Urothelium cell line (cell line): ENCODE measurements around the gene PAIP1.
"Not testable (repeated sequence)": the region's sequence is repeated elsewhere in the genome, so short reads cannot be mapped to it uniquely, and the experiment has no call there.

Experiments
- DNase-seq: peaks from one replicate; pipeline ENCODE4 v3.0.0; 2011; ENCODE audit warnings: low spot score, mixed read lengths
- FAIRE-seq: peaks from 2 replicates; lab custom pipeline; 2011; peaks lifted over from hg19 to GRCh38; lab: Jason Lieb, UNC

PAIP1 gene

DNA sequence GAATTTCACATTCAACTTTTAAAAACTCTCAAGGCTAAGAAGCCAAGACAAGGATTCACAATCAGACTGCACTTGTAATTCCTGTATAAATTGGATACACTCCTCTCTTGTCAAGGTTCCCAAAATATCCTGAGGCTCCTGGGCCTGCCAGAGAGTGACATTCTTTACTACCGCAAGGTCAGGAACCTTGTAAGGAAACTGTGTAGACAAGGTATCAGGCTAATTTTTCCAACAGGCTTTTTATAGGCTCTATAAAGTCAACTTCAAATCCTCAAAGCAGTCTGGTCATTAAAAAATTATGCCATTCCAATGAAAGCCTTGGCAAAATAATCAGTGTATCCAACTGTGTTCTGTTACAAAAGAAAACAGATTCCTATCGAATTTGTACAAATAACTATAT is 15.5 kb upstream of the PAIP1 start:
- FAIRE-seq: no peak
- DNase-seq: no peak

DNA sequence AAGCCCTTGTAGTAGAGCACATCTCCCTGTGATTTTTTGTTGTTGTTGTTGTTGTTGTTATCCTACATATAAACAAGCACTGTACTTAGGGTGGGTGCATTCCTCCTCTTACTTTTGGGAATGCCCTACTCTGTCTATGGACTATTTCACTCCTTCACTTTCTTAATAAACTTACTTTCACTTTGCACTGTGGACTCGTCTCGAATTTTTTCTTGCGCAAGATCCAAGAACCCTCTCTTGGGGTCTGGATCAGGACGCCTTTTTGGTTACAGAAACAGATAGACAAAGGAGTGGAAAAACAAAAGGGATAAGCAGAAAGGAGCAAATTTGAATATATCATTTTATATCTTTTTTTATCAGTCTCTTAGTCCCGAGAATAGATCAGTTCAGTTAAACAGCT is 14.4 kb upstream of the PAIP1 start:
- no peak for FAIRE-seq
- DNase-seq: no peak

DNA sequence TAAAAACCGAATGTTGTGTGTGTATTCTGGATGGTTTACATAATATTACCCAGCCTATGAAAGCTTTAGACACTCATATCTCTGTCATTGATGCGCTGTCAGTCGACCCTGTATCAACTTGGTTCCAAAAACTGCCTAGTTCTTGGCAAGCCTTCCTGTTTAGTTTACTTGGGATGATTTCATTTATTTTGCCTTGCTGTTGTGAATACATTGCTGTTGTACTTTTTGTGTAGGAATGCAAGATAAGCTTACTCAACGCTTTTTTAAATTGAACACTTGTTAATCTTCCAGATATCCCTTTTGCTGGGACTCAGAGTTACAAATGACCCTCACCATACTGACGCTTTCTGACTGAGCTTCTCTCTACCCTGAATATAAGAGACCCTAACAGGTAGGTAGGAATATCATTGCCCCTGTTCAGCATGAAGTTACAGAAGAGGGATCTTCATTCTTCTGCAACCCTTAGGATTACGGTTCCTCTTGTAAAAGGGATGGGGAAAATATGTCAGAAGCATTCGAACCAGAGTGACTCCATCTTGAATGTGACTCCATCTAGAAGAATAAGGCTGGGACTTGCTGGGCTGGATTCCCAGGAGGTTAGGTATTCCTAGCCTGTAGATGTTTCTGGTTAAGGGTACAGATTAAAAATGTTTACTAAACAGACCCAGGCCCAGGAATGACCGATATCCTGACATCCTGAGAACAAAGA is 13.7 kb upstream of the PAIP1 start:
- DNase-seq (no peak), FAIRE-seq (no peak)

DNA sequence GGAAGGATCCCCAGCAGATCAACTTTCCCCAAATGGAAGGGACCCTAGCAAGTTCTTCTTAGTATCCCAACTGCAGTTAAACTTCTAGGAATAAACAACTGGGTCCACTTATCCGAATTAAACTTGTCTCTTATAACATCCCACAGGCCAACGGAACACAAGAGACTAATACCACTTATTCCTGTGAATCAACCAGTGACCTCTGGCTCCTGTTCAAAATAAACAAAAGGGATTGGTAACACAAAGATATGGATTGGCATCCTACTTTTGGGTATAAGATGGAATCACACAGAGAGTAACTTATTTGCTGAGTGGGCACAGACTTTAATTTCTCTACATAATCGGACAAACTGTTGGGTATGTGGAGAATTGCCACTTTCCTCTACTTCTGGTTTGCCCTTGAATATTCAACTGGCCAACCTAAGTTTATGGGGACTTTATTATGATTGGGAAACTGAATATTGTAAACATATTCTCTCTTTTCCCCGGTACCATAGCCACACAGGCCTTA is 12.4 kb upstream of the PAIP1 start:
- FAIRE-seq (no peak), DNase-seq (no peak)

DNA sequence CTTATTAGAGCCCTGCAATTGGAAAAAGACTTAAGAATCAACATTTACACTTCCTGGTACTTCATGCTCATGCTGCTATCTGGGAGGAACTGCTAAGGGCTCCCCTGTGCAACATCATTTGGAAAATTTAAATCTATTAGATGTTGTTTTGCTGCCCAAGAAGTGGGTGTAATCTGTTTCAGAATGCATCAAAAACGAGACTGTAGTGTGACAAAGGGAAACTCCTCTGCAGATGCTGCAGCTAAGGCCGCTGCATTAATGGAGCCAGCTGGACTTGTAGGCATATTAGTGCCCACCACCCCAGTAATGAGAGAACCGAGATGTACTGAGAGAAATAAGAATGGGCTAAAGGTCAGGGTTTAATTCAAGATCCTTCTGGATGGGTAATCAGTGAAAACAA is 11.1 kb upstream of the PAIP1 start:
- DNase-seq (no peak), FAIRE-seq (no peak)

DNA sequence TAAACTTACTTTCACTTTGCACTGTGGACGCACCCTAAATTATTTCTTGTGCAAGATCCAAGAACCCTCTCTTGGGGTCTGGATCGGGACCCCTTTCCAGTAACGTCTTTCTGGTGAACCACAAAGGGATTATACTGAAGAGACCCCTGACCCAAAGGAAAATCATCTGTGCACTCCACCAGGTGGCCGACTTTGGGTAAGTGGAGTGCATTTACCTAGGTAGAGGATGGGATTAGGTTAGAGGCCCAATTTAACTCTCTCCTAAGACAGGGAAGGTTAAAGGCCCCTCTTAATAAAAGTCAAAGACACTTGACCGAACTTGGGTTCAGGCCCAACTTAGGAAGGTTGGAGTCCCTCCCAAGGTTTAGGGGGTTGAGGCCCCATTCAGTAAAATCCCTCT is 8.2 kb upstream of the PAIP1 start:
- no peak for DNase-seq
- FAIRE-seq: no peak

DNA sequence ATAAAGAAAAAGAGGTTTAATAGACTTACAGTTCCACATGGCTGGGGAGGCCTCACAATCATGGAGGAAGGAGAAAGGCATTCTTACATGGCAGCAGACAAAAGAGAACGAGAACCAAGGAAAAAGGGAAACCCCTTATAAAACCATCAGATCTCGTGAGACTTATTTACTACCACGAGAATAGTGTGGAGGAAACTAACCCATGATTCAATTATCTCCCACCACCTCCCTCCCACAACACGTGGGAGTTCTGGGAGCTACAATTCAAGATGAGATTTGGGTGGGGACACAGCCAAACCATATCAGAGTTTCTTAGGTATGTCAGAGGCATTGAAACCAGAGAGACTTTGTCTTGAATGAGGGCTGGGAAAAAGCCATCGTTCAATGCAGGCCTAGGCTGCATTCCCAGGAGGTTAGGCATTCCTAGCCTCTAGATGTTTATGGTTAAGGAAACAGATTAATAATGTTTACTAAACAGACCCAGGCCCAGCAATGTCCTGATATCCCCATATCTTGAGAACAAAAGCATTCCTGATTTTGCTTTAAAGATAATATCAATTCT is 7.5 kb upstream of the PAIP1 start:
- DNase-seq (no peak), FAIRE-seq (no peak)

DNA sequence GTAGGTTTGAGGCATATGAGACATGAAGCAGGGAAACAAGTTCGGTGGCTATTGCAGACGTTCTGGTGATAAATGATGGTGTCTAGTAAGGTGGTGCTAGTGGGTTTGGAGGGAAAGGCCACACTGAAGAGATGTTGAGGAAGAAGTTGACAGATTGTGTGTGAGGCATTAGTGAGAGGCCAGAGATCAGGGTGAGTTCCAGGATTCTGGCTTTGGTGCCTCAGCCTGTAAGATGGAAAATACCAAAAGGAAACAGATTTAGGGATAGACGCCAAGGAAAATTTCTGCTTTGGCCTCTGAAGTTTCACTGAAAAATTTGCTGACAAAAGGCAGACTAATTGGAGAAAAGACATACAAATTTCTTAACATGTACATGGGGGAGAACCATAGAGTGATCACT is 6.4 kb upstream of the PAIP1 start:
- DNase-seq: no peak

DNA sequence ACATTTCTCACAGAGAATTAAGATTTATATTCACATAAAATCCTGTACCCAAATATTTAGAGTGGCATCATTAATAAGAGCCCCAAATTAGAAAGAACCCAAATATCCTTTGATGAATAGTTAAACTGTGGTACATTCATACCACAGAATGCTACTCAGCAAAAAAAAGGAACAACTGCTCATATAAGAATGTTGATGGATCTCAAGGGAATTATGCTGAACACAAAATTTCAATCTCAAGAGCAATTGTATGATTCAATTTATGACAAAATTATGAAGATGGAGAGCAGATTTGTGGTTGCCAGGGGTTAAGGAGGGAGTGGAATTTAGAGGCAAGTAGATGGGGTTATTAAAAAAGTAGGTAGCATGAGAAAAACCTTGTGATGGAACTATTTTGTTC is 4.5 kb upstream of the PAIP1 start:
- FAIRE-seq: no peak
- no peak for DNase-seq

More for the DNA sequence above, 6.4 kb upstream of the PAIP1 start:
- FAIRE-seq: no peak

DNA sequence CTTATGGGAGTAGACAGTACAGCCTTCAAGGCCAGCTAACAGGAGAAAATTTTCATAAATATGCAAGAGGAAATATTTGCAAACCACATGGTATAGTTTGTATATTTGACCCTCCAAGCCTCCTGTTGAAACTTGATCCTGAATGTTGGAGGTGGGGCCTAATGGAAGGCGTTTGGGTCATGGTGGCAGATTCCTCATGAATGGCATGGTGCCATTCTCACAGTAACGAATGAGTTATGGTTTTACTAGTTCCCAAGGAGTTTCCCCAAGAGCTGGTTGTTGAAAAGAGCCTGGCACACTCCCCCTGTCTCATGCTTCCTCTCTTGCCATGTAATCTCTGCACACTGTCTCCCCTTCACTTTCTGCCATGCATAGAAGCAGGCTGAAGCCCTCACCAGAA is 3.3 kb upstream of the PAIP1 start:
- FAIRE-seq (no peak), DNase-seq (no peak)

DNA sequence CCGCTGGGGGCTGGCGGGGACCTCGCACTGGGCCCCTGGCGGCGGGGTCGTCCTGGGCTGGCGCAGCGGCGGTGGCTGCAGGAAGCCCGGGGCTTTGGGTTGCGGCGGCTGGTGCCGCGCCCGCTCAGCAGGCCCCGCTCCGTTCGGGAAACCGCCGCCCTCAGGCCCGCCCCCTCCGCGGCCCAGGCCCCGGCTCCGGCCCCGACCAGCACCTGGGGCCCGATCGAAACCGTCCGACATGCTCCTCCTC is 345 bp downstream of the PAIP1 start:
- DNase-seq, FAIRE-seq: not testable (repeated sequence)

DNA sequence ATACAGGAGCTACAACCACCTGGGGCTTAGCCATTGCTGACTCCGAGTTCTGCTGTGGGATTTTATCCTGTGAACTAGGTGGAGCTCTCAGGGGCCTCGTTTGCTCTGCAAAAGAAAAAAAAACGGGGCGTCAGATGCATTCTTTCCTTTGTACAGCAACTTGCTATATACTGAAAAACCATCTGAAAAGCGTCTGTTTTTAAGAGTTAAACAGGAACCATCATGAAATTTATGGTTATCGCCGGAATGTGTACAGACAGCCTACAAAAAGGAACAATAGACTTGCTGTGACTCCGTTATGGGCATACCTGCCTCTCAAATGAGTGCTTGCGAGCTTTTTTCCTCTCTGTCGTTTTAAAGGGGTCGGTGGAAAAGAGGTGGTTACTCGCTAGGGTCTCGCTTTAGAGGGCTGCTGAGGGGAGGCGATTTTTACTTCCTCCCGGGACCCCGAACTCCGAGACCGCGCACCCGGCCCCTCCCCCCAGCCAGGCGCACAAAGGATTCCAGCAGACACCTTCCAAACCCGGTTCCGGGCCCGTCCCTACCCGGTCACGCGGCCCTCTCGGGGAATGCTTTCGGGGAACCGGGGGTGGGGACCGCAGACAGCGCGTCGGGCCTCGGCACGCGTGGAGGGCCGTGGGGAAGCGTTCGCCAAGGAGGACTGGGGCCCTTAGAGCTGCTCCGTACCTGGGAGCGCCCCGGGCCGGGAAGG is 826 bp downstream of the PAIP1 start:
- FAIRE-seq: no peak
- peak; percentile 70 for DNase-seq

DNA sequence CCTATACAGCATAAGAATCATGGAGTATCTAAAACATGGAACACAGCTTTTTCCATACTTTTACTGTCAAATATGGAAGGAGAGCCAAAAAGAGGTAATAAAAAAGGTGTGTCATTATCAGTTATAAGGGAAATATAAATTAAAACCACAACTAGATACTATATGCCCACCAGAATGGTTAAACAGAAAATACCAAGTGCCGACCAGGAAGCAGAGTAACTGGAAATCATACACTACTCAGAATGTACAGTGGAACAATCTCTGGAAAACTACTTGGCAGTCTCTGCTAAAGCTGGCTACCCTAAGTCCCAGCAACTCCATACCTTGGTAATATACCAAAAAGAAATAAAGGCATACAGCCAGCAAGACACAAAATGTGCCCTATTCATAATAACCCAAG is 2.4 kb downstream of the PAIP1 start:
- FAIRE-seq: no peak
- DNase-seq: no peak

DNA sequence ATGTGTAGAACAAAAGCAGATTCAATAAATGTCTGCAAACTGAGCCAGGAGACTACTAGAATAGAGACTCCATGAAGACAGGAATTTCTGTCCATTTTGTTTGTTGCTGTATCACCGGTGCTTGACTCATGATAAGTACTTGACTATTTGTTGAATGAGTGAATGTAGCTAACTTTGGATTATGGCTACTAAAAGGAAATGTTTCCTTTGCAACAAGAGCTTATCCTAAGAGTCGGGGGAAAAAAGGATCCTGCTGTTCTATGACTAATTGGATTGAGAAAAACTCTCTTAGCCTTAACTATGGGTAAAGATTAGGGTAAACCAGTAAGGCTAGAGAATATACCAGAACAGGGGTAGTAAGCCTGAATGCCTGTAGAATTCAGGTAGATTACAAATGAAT is 3.5 kb downstream of the PAIP1 start:
- DNase-seq (no peak), FAIRE-seq (no peak)

DNA sequence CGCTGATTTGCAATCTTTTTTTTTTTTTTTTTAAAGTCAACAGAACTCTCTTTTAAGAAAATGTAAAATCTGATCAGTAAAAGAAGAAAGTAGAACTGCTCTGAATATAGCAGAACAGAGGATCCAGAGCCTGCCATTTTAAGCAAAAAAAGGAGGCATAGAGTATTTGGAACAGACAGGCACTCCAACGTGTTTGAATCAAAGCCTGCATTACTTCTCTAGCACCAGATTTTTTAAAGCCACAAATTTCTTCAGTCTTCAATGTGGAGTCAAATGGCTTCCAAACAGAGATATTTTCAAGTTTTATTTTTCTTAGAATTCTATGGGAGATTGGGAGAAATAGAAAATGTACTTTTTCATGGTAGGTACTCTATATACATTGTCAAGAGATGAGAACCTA is 5.1 kb downstream of the PAIP1 start:
- no peak for FAIRE-seq
- no peak for DNase-seq

DNA sequence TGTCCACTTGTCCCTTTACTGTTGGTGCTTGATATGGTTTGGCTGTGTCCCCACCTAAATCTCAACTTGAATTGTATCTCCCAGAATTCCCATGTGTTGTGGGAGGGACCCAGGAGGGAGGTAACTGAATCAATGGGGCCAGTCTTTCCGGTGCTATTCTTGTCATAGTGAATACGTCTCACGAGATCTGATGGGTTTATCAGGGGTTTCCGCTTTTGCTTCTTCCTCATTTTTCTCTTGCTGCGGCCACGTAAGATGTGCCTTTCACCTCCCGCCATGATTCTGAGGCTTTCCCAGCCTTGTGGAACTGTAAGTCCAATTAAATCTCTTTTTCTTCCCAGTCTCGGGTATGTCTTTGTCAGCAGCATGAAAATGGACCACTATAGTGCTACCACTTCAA is 7.6 kb downstream of the PAIP1 start:
- not testable (repeated sequence) for DNase-seq, FAIRE-seq

DNA sequence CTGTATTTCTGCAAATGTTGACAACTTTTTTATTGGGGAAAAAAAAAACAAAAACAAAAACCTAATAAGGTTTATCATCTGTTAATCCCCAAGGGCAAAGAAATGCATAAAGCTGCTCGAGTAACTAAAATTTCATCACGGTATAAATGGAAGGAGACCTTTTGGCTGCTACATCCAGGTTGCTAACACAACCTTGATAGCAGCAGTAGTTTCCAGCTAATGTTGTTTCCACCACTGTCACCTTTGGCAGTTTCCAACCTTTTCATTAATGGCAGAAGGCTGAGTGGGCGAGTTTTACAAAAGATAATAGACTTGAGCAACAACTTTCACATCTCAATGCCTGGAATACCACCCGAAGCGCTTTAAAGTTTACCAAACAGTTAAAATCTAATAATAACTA is 8.5 kb downstream of the PAIP1 start:
- DNase-seq (no peak), FAIRE-seq (no peak)

DNA sequence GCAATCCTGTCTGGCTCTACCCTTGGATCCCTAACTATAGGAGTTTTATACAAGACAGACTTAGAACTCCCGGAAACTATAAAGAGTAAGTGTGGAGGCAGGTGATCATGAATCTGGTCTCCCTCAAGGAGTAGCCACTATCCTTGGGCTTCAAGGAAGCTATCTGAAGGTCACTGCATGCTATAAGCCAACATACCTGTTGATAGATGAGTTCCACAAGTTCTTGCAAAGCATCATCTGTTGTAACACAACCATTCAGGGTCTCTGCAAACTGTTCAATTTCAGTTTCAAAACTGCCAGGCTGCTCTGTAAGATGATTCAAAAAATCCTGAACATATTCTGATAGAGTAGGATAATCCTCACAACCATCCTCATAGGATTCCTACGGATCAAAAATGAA is 9.3 kb downstream of the PAIP1 start:
- DNase-seq (no peak), FAIRE-seq (no peak)

DNA sequence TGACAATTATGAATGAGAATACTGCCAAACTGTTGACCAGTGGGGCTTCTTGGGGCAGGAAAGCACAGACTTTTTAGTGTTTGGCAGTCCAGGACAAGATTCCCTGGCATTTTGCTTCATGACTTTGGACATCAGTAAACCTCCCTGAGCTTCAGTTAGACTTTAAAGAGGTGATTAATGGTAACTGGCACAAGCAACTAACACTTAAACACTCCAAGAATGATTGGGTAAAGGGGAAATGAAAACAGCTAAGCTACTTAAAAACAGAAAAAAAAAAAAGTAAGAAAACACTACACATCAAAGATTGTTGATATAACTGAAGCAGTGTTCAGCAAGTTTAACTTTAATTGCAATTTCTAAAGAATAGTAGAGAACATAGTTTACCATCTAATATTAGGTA is 13.4 kb downstream of the PAIP1 start:
- FAIRE-seq (no peak), DNase-seq (no peak)

DNA sequence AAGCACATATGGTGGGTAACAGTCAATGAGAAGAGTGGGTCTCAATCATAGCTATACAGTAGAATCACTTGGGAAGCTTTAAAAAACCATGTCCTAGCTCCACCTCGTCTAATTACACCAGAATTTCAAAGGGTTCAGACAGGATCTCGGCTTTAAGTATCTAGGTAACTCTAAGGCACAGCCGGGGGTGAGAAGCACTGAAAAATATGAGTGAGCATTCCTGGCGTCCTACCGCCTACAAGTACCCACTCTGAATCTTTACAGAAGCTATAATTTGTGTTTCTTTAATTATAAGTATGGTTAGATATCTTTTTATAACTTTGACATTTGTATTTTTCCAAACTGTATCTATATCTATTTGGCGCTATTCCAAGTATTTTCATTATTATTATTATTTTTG is 16.1 kb downstream of the PAIP1 start:
- FAIRE-seq (no peak), DNase-seq (no peak)

DNA sequence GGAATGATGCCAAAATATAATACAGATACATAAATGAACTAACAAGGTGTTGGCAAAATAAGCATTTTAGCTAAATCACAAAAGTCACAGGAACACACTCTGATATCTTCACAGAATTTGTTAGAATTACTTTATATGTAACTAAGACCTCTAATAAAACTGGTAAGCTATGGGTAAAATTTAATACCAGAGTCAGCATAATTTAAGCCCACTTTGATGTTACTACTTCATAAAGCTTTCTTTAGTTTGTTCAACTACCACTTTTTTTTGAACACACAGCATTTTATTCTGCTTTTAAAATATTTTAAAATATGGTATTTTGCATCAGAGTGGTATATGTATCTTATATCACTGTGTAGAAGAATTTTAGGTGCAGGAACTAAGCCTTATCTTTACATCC is 19.9 kb downstream of the PAIP1 start:
- DNase-seq (no peak), FAIRE-seq (no peak)

DNA sequence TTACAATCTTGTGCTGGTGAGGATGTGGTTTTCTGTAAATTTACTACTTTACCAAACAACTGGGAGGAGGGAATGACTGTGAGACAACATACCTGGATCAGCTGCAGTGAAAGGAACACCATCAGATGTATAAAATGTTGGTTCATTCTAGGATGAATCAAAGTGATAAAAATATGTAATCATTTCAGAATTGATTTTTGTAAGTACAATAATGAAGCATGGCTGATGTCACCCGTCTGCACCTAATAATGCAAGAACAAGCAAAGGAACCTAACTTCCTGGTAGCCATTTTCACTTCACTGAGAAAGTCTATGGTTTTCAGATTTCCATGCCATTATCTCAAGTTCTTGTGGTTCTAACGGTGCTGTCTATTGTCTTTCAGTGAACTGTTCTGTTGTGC is 23.2 kb downstream of the PAIP1 start:
- no peak for FAIRE-seq
- no peak for DNase-seq

DNA sequence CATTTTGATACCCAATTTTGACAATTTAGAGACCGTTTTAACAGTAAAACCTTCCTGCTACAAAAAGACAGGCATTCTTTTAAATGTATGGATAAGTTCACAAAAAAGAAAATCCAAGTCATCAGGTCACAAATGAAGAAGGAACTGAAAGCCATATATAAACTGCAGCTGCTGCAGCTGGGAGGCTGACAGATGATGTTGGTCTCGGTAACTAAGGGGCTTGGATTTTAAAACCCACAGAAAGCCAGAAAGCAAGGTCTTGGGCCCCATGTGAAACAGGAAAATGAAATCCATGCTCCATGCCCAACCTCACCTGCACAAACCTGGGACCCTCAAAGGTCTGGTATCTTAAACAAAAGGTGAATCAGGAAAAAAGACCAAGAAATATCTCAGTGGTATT is 26.2 kb downstream of the PAIP1 start:
- FAIRE-seq (no peak), DNase-seq (no peak)
